GM12878 (cell line): Measurements from ENCODE around the gene SP6. TPM values are rescaled to one million over a fixed set of nuclear protein-coding genes. Genes with fewer than 3 reads are reported as not detected.
A peak's percentile ranks its signal among the peaks of the same experiment; 100 is the strongest.

ENCODE experiments used
- ATAC-seq: fragments of 200-7000 bp; cut with Tn5 transposase; 3 replicates; pipeline ENCODE4 v1.9.1; 2020; ENCODE audit warnings: mild to moderate bottlenecking, moderate library complexity
- BruUV-seq: library from RNA; stranded (reverse); fragments of 400-500 nt; replicated peaks from 2 replicates; lab custom pipeline; 2021; lab: Mats Ljungman, UMichigan
- CTCF ChIA-PET: fragments of 300-600 bp; sonication (Branson Sonifier 250); formaldehyde crosslinking; extraction: SDS; loops from one replicate; lab custom pipeline; 2021; ENCODE audit warnings: inconsistent platforms; lab: Yijun Ruan, JAX
- POLR2A ChIA-PET: fragments of 350-600 bp; formaldehyde crosslinking; extraction: SDS; loops from one replicate; lab custom pipeline; 2021; ENCODE audit warnings: inconsistent platforms; lab: Charles Lee
- RAD21 ChIA-PET: fragments of 300-600 bp; sonication (Branson Sonifier 250); formaldehyde crosslinking; loops from one replicate; lab custom pipeline; 2023; ENCODE audit warnings: antibody characterized with exemption; ENCODE audit not compliant: unreplicated experiment; lab: Charles Lee
- SMC1A ChIA-PET: fragments of 300-600 bp; sonication (Branson Sonifier 250); formaldehyde crosslinking; loops from one replicate; lab custom pipeline; 2023; ENCODE audit not compliant: unreplicated experiment, uncharacterized antibody; lab: Charles Lee
- DNase-seq: peaks from one replicate; pipeline ENCODE4 v3.0.0-alpha.2; 2011; ENCODE audit warnings: low read depth, low spot score
- FAIRE-seq: peaks from 3 replicates; lab custom pipeline; 2011; peaks lifted over from hg19 to GRCh38; lab: Jason Lieb, UNC
- H2AFZ ChIP-seq: 2 replicates; pipeline ENCODE4 v1.6.0; 2011; ENCODE audit warnings: low read depth, low read length, control low read depth; ENCODE audit not compliant: control insufficient read depth
- H3K27ac ChIP-seq: 2 replicates; pipeline ENCODE4 v1.5.1; 2011; ENCODE audit warnings: control low read depth; ENCODE audit not compliant: control insufficient read depth, insufficient read depth
- H3K27me3 ChIP-seq, 2 experiments: replicated peaks in 1 of 2; 2 replicates each; pipeline versions ENCODE4 v1.6.0 to v1.6.1; 2011; ENCODE audit warnings: low read length in 1 of 2; ENCODE audit not compliant: control insufficient read depth in 2 of 2, insufficient read depth in 2 of 2
- H3K36me3 ChIP-seq, 2 experiments: 2 replicates each; pipeline ENCODE4 v1.5.1; 2011; ENCODE audit warnings: low read length in 1 of 2; ENCODE audit not compliant: control insufficient read depth in 2 of 2, insufficient read depth in 2 of 2
- H3K4me1 ChIP-seq: 2 replicates; pipeline ENCODE4 v1.6.1; 2011; ENCODE audit warnings: mild to moderate bottlenecking, low read length, moderate library complexity, mixed read lengths; ENCODE audit not compliant: control insufficient read depth, insufficient read depth
- H3K4me2 ChIP-seq: 2 replicates; pipeline ENCODE4 v1.6.0; 2011; ENCODE audit warnings: control low read depth; ENCODE audit not compliant: control insufficient read depth, insufficient read depth
- H3K4me3 ChIP-seq: fragments of 200-600 bp; sonication (generic); 2 replicates; pipeline ENCODE4 v1.5.1; 2016
- H3K79me2 ChIP-seq: 2 replicates; pipeline ENCODE4 v1.6.0; 2011; ENCODE audit warnings: low read length; ENCODE audit not compliant: control insufficient read depth, insufficient read depth
- H3K9ac ChIP-seq: 2 replicates; pipeline ENCODE4 v1.8.0; 2011; ENCODE audit warnings: low read length, control low read depth, mixed read lengths; ENCODE audit not compliant: control insufficient read depth, insufficient read depth
- H3K9me3 ChIP-seq: replicated peaks from 3 replicates; pipeline ENCODE4 v1.5.1; 2011; ENCODE audit warnings: mild to moderate bottlenecking, low read length; ENCODE audit not compliant: control insufficient read depth, insufficient read depth
- H4K20me1 ChIP-seq: 2 replicates; pipeline ENCODE4 v1.6.0; 2011; ENCODE audit not compliant: control insufficient read depth, insufficient read depth
- BHLHE40 ChIP-seq, 2 experiments: fragments of 450-650 bp in 1 of 2; IDR thresholded peaks; 2 replicates each; pipeline ENCODE4 v1.6.1; 2011 to 2017; ENCODE audit warnings: low read depth in 2 of 2, borderline replicate concordance in 1 of 2, improper control_type of control experiment in 1 of 2, low read length in 1 of 2, mild to moderate bottlenecking in 1 of 2
- CEBPZ ChIP-seq: fragments of 150-350 bp; IDR thresholded peaks from 2 replicates; pipeline ENCODE4 v1.6.1; 2016; ENCODE audit warnings: low read depth, low read length
- EZH2 ChIP-seq: IDR thresholded peaks from 2 replicates; pipeline ENCODE4 v1.6.1; 2012; ENCODE audit warnings: low read depth, mild to moderate bottlenecking, control low read depth, inconsistent platforms, low read length, borderline replicate concordance; ENCODE audit not compliant: control insufficient read depth
- FOS ChIP-seq: IDR thresholded peaks from 3 replicates; pipeline ENCODE4 v1.6.1; 2011; ENCODE audit warnings: borderline replicate concordance; ENCODE audit not compliant: insufficient read length; ENCODE audit errors: extremely low read depth
- KDM1A ChIP-seq: fragments of 200-600 bp; sonication (generic); IDR thresholded peaks from 2 replicates; pipeline ENCODE4 v1.6.1; 2016; ENCODE audit warnings: borderline replicate concordance
- NFYA ChIP-seq: IDR thresholded peaks from 2 replicates; pipeline ENCODE4 v1.6.1; 2011; ENCODE audit warnings: low read depth, mild to moderate bottlenecking, low read length, improper control_type of control experiment, borderline replicate concordance
- SKIL ChIP-seq: fragments of 450-650 bp; IDR thresholded peaks from 2 replicates; pipeline ENCODE4 v1.6.1; 2017; ENCODE audit warnings: mild to moderate bottlenecking, low read depth, inconsistent platforms; ENCODE audit not compliant: poor library complexity, severe bottlenecking
- SMC3 ChIP-seq: IDR thresholded peaks from 2 replicates; pipeline ENCODE4 v1.6.1; 2011; ENCODE audit warnings: low read length, improper control_type of control experiment, borderline replicate concordance
- ZBTB11 ChIP-seq: fragments of 450-650 bp; formaldehyde crosslinking; IDR thresholded peaks from 2 replicates; pipeline ENCODE4 v1.5.0; 2022; ENCODE audit warnings: mild to moderate bottlenecking, missing genetic modification characterization
- ZNF217 ChIP-seq: fragments of 450-650 bp; IDR thresholded peaks from 2 replicates; pipeline ENCODE4 v1.6.1; 2017; ENCODE audit warnings: antibody characterized with exemption, mild to moderate bottlenecking
- WGBS: methylation state at CpG from one replicate; pipeline ENCODE4 v1.1.6; 2016; ENCODE audit warnings: low lambda C conversion rate; ENCODE audit not compliant: insufficient replicate concordance, insufficient coverage; ENCODE audit errors: missing lambda C conversion rate; 5-methylcytosine and 5-hydroxymethylcytosine counted together
- in situ Hi-C: fragments of 300-500 bp; cut with MboI; formaldehyde crosslinking; loops from 9 replicates; pipeline ENCODE4 v1.14.3; 2018; ENCODE audit warnings: mixed read lengths
- intact Hi-C: fragments of 100-400 bp; cut with micrococcal nuclease; formaldehyde crosslinking; loops from one replicate; pipeline ENCODE4 v1.14.2; 2022; ENCODE audit not compliant: unreplicated experiment
- polyA plus RNA-seq, 11 experiments: library from polyadenylated mRNA; depleted of rRNA in 4 of 11; unstranded in 6 of 11; stranded (reverse) in 5 of 11; fragments of >200 nt; fragmentation: Nextera tagmentation in 4 of 11; fragmentation: Illumina TruSeq in 1 of 11; extraction: Ambion mirVana in 4 of 11; extraction: Trizol in 1 of 11; gene quantifications; 1 replicate in 1 of 11; 2 replicates in 10 of 11; pipeline versions ENCODE4 v1.2.1 to v1.2.3, GENCODE V29; 2011 to 2016; ENCODE audit warnings: inconsistent platforms in 2 of 11, missing spikeins in 2 of 11, low read depth in 1 of 11
- total RNA-seq, 4 experiments: library from RNA; depleted of rRNA in 3 of 4; stranded (reverse); fragments of >200 nt in 3 of 4; fragmentation: Illumina TruSeq in 1 of 4; extraction: Trizol in 1 of 4; gene quantifications; 2 replicates each; pipeline versions ENCODE4 v1.2.1 to v1.2.3, GENCODE V29; 2013 to 2021

Gene SP6
- total and polyA plus RNA-seq, 10 of the 15 experiments (the other 5 are each of a cell fraction or from before 2014, with no cell fraction given), result 0.05 to 0.15 (median 0.06) TPM; not detected in 7

GRCh38 chr17:47896672-47897490 is 45.9 kb upstream of the SP6 start:
- intact Hi-C loops (loop anchor here (1.0 kb wide), 1 partner anchor 248 kb away; the partner anchor contains the start of gene KPNB1), in situ Hi-C loops (no loop called here)
- ChIA-PET CTCF (interaction anchor here (0.9 to 1.0 kb wide), 5 partner anchors 45 to 121 kb away, joined by 3 to 7 read pairs (median 4); partner anchors contain the start of genes CDK5RAP3 and SCRN2), POLR2A (interaction anchor here (0.6 to 1.0 kb wide), 2 partner anchors 74 to 495 kb away, joined by 3 to 5 read pairs; partner anchors contain the start of gene CDK5RAP3), RAD21 (no interaction called here), SMC1A (interaction anchor here (1.0 to 3.2 kb wide), 3 partner anchors 45 to 121 kb away, joined by 4 to 10 read pairs (median 5); partner anchors contain the start of gene PNPO)
- WGBS, result under 1% methylated on average over 22 of the region's 22 CpGs
- FAIRE-seq, result no peak
- Histone ChIP-seq H3K4me2 (peak overlapping the region; percentile 53), H4K20me1 (no peaks in the 10 kb centered on the region), H3K4me1 (peaks cover 9% of the 10 kb centered on the region), H3K27ac (peak overlapping the region; percentile 92), H3K9ac (peak overlapping the region; percentile 97), H3K36me3 (peaks cover 0 to 6% of the 10 kb centered on the region in 2 experiments; a peak in 2 of 4 replicates), H3K9me3 (no peaks in the 10 kb centered on the region), H3K79me2 (peaks cover 21% of the 10 kb centered on the region), H2AFZ (peak overlapping the region; percentile 52), H3K27me3 (no peaks in the 10 kb centered on the region), H3K4me3 (peak overlapping the region; percentile 81)
- ATAC-seq, result no peak
- no TSS peak for BruUV-seq
- DNase-seq, result no peak
- no peak for TF ChIP-seq SKIL
- TF ChIP-seq CEBPZ, result no peak
- TF ChIP-seq FOS, result no peak
- no peak for TF ChIP-seq ZNF217
- no peak for TF ChIP-seq BHLHE40 (IDR thresholded peaks at IDR 0.05; ENCODE audit: borderline replicate concordance in 1 of 2, low read depth in 2 of 2, low read length in 1 of 2)
- TF ChIP-seq NFYA, result no peak
- TF ChIP-seq SMC3, result peak; percentile 14; the same call in 1 of the 2 replicates
- TF ChIP-seq KDM1A, result no peak
- no peak for TF ChIP-seq EZH2
- no peak for TF ChIP-seq ZBTB11 (CRISPR knock-in tag)
